NK-92 treated with Interleukin-12 subunit alpha and Interleukin-12 subunit beta, amount 100 ng/mL, for 24 hours (cell line): ENCODE measurements around the gene TUBB2B.

Experiments used
- DNase-seq: peaks from one replicate; lab custom pipeline; 2025; lab: John Stamatoyannopoulos, UW

TUBB2B gene

DNA sequence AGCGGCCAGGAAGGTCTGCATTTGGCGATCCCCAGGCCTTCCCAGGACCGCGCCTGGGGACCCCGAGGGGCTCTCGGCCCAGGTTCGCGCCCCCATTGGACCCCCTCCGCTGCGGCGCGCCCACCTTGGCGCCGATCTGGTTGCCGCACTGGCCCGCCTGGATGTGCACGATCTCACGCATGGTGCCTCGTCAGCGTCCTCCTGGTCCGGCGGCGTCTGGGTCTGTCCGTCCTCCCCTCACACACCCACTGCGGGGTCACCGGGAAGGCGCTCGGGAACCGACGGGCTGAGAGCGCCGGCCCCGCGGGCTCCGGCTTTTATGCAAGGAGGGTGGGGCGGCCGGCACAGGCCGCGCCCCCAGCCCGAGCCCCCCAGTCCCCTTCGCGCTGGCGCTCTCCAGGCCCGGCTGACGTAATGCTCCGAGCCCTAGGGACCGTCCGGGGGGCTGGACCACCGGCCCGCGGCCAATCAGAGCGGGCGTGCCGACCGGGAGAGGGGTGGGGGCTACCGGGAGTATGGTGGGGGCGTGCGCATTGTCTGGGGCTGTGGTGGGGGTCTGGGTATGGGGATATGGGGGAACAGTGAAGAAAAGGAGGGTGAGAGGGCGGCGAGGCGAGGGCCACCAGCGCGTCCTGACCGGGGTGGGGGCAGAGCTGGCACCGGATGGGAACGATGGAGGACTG lies at the start of gene TUBB2B:
TUBB2B (minus strand) TSS at position 291 of the 683 bp plus-strand sequence; CDS start at position 181, 110 bp downstream.
- no peak for DNase-seq

DNA sequence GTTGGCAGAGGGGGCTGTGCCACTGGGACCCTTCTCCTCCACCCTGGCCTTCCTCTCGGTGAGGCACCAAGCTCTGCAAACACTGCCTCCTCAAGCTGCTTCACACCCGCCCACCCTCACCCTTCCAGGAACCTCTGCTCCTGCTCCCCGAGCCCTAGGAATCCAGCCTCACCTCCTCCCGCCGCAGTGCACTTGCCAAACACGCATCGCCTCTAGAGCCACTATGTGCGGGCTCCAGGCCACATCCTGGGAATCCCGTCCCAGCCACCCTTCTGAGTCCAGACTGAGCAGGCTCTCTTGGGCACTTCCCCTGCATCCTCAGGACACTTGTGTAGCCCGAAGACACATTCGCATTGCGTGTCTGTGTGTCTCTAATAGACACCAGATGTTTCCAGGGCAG lies 49.8 kb upstream of the TUBB2B start:
- DNase-seq, result no peak

DNA sequence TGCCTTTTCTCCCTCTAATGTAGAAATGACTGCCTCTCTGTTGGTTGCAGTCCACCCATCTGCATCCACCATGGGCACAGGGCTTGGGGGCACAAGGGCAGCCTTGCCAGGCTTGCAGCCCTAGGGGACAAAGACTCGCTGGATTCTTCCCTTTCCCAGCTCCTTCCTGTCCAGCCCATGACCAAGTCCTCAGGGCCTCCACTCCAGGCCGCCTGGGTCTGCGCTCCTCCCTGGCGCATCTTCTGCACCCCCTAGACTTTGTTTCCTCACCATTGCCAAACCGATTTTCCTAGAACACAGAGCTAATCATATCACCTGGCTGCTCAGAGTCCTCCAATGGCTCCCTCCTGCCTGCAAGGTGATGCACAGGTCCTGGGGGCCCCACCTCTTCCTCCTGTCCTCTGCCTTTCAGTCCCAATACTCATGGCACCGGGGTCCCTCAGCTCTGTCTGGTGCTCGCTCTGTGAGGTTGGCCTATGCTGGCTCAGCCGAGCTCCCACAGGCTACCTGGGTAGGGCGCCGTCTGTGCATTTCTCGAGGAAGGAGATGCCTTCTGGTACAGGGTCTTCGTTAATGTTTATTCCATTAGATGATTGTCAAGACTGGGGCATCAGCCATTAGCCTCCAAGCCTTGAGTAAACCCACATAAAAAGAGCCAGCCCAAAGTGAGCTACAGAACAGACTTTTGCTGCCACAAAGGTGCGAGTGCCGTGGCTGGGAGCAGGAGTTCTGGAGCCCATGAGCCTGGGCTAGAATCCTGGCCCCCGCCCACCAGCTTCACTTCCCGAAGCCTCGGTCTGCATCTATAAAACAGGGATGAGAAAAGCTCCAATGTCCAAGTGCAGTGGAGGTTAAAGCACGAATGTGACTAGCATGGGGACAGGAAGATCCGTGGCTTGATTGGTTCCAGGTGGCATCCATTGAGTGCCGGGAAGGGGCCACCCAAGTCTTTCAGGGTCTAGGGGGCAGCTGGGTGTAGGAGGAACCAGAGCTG lies 49.0 kb upstream of the TUBB2B start:
- DNase-seq, result no peak

DNA sequence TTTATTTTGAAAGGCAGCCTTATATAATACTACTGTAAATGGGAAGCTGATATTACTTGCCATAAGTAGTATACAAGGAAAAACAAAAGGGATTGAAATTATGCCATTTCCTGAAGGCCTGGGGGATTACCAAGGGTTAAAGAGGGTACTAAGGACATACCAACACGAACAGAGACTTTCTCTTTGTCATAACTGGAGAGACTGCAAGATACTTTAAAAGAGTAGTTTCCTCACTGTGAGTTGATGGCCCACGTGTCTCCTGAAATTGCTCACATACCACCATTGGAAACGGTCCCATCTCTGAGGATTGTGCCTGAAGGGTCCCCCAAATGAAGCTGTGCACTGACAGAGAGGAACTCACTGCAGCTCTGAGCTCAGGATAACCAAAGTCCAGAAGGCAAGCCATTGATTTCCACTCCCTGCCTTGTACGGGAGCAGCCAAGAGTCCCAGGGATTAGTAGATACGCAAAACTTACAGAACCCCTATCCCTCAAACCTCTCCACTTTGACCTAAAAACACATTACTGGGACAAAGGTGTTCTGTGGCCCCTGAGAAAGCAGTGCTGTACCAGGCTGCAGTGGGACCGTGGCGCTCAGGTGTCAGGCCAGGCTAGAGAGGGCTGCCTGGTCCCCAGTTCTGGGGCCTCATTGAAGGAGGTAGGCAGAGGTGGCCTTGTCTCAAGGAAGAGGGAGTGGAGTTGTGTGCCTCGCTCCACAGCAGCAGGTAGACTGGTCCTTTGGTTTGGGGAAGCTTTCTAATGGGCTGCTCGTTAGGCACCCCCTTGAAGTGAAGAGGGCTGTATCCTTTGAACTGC lies 46.5 kb upstream of the TUBB2B start:
- DNase-seq, result no peak

DNA sequence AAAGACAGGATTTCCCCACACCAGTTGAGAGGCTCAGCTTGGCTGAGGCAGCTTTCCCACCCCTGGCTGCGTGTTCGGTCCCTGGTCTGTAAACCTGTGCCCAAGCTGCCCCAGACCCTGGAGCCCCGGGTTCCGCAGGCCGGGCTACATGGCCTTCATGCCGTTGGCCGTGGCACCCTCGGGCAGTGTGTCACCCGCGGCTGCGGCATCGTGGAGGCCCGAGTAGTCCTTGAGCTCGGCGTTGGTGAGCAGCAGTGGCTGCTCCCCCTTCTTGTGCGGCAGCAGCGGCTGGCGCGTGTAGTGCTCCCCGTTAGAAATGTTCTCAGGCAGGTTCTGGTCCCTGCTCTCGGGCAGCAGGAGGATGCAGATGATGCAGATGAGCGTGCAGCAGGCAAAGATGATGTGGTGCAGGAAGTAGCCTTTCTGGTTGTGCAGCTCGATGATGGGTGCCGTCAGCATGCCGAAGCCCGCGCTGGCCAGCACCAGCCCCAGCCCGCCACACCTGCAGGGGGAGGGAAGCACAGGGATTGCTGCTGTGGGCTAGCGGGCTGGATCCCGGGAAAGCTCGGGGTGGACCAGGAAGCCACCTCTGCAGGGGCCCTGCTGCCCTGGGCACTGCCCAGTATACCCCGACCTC lies 45.6 kb upstream of the TUBB2B start:
- DNase-seq, result no peak

DNA sequence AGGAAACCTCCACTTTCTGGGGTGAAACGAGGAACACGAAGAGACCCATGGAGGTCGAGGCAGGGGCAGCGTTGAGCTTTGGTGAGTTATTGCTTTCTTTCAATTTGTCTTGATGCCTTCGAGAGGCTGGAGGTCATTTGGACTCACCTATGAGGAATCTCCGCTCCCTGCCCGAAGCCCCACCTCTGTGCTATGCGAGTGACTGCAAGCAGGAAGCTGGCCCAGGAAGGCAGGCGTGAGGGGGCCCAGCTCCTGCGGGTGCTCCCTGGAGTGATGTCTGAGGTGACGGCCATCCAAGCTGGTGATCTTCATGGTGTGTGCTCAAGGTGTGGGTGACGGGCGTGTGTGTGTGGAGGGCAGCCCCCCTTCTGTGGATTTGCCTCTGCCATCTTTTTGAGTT lies 44.3 kb upstream of the TUBB2B start:
- no peak for DNase-seq

DNA sequence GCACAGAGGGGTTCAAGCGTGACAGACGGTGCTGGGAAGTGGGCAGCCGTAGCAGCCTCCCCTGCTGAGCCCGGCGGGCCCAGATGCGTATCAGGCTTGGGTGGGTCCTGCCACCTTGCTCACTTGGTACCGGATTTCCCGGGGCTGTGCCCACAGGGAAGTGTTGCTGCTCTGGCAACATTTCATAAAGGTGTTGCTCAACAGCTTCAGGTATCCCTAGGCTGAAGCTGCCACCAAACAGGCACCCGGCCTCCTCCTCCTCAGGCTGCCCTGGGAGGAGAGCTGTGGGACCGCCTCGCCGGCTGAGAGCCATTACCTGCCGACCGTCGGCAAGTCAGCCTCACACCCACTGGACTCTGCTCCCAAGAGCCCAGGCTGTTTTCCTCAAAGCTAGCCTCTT lies 42.8 kb upstream of the TUBB2B start:
- no peak for DNase-seq

DNA sequence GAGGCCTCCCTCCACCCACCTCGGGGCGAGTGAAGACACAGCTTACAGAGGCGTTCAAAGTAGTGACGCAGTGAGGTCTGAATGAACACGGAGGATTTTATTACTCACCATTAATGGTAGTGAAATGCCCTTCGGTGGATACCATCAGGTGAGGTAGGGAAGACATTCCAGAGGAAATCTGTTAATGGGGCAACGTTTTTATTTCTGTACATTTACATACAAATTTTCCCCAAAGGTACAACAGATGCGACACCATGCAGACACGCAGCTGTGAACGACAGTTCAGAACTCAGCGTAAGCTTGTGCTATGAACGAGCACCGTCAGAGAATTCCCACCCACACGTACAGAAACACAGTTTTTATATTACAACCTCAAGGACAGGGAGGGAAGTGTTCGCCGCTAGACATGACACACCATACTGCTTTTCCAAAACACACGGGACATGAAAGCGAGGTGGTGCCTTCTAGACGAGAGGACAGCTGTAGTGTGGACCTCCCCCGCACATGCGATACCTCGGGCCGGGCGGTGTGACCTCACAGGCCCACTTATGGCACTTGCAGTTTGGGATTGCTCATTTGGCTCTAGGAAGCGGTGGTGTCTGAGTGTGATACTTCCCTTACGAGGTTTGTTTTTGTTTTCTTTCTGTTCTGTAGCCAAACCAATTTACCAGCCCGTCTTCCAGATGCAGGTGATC lies 42.0 kb upstream of the TUBB2B start:
- DNase-seq, result no peak

DNA sequence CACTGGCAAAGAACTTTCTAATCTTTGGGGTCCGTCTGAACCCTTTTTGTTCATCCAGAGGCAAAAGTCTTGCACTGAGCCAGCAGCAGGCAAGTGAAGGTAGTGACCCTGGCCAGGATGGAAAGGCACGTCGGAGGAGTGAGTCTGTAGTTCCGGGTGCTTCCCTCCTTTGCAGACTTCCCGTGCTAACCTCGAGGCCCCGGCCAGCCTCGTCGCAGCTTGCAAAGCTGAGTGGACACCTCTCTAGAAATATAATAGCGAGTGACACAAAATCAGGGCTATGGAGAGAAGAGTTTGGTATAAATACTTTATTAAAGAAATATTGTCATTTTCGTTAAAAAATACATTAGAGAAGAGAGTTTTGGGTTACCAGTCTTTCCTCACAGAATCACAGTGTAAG lies 41.2 kb upstream of the TUBB2B start:
- DNase-seq, result no peak

DNA sequence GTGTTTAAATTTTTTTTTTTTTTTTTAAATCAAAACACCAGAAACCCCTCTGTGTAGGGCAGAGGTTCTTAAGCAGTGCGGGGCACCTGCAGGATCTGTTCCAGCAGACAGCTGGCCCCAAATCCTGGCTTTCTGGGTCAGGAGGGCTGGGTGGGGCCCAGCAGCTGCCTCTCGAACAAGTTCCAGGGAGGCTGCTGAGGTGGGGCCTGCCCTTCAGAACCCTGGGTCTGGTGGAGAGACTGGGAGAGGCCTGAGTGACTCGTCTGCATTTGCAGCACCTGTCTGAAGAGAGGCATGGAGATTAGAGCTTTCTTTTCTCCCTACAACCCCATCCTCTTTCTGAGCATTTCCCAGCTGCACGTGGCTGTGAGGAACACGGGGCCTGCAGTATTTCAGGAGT lies 39.7 kb upstream of the TUBB2B start:
- no peak for DNase-seq

DNA sequence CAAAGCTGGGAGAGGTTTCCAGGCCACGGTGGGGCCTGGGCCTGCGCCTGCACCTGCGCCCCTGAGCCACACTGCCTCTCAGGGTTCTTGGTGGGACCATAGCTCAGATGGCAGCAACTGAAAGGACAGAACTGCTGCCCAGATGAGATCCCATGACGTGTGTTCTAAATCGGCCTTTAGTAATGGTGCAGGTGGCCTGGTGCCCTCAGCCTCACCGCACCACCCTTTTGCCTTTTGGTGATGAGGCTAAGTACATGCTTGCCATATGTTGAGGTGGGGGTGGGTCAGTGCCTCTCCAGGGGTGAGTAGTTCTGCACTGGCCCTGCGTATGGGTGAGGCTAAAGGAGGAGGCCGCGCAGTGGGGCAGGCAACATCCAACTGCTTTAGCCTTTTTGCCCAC lies 38.7 kb upstream of the TUBB2B start:
- DNase-seq, result no peak

DNA sequence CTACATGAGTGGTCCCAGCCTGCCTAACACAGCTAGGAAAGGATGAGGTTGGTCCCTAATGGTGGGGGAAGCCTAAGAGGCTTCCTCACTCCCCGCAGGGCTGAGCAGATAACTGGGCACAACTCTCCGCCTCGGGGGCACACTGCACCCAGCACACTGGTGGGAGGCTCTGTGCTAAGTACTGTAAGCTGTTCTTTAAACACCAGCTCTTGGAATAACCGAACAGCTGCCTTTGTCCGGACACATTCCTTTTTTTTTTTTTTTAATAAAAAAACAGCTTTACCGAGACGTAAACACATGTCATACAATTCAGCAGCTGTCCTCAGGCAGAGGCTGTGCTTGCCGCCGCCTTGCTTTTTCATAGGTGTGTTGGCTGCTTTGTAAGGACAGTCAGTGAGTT lies 38.2 kb upstream of the TUBB2B start:
- no peak for DNase-seq

DNA sequence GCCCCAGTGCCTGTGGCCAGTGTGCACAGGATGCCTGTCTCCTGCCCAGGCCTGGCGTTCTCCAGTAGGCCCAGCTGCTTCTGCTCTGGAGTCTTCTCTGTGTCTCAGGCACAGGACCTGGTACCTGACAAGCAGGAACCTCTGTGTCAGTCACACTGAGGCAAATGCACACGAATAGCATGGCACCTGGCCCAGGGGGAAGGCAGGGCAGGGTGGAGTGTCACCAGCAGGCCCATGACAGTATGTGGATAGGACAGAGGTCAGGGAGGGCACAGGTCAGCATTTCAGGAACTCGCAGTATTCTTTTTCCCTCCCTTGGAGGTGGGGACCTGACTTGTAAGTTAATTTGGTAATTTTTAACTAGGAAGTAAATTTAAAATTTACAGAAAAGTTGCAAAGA lies 36.9 kb upstream of the TUBB2B start:
- no peak for DNase-seq

DNA sequence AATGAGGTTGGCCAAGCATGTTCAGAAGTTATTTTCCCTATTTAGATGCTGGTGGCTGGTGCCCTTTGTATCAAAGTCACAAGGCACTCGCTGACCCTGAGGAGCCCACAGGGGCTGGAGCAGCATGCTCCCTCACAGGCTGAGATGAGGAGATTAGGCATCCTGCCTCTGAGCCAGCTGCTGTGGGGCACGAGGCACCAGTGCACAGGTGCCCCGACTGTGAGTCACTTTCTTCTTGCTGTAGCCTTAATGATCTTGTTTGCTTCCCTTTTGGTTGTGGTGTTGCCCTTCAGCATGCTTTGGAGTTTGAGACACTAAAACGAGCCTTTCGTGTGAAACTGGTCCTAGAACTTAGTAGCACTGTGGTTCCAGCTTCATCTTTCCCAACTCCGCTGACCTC lies 35.6 kb upstream of the TUBB2B start:
- DNase-seq, result no peak

DNA sequence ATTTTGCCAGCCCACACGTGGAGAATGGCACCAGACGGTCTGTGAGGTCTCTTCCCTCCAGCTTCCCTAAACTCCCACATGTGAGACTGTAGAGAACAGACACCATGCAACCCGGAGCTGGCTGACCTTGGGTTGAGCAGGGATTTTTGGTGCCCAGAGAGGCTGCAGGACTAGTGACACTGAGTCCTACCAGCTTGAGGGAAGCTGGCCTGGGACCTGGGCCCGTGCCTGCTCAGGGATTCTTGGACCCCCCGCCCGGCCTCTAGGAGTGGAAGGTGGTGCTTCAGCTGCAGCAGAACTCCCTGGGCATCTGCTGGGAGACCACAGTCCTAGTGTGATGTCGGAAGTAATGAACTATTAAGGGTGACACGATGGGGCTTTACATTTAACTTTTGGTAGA lies 34.5 kb upstream of the TUBB2B start:
- no peak for DNase-seq

DNA sequence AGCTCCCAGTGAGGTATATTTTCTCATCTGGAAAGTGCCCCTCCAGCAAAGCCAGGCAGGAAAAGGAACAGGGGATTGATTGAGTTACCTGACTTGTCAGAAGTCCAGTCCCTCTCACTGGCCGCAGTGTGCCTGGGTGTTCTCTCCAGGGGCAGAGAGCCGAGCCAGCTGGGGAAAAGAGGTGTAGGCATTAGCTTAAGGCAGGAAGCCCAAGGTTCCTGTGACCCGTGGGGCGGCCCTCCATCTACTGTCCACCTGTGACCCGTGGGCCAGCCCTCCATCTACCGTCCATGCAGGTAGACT lies 34.0 kb upstream of the TUBB2B start:
- no peak for DNase-seq

DNA sequence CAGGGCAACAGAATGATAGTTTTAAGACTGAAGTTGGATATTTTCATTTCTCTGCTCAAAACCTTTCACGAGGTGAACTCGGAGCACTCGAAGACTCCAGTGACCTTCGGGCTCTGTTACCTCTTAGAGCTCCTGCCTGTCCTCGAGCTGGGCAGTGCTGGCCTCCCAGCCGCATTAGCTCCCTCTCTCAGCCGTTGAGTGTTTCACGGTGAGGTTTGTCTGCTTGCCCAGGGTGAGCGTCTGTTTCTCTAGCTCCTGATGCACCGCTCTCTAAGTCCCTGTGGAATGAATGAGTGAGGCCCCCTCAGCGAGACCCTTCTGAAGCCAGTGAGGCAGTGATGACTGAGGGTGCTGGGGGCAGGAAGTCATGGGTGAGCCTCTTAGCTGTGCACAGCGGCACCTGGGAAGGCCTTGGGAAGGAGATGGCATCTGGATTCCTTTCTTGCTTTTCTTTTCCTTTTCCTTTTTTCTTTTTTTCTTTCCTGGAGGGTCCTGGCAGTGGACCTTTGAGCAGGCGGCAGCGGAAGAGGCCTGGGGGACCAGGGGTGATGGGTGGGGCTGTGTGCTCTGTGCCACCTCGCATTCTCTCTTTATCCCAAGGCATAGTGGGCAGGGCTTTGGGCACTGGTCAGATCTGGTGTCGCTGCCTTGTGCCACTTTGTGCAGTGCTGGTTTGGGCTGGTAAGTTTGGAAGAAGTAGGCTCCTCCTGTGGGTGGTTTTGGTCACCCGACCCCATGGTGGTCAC lies 33.5 kb upstream of the TUBB2B start:
- DNase-seq, result no peak

DNA sequence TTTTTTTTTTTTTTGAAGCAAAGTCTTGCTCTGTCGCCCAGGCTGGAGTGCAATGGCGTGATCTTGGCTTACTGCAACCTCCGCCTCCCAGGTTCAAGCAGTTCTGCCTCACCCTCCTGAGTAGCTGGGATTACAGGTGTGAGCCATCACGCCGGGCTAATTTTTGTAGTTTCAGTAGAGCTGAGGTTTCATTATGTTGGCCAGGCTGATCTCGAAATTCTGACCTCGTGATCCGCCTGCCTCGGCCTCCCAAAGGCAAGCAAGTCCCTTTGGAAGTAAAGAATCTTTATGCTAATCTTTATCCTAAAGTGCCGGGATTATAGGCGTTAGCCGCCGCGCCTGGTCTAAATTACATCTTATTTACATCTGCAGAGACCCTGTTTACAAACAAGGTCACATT lies 32.8 kb upstream of the TUBB2B start:
- no peak for DNase-seq

DNA sequence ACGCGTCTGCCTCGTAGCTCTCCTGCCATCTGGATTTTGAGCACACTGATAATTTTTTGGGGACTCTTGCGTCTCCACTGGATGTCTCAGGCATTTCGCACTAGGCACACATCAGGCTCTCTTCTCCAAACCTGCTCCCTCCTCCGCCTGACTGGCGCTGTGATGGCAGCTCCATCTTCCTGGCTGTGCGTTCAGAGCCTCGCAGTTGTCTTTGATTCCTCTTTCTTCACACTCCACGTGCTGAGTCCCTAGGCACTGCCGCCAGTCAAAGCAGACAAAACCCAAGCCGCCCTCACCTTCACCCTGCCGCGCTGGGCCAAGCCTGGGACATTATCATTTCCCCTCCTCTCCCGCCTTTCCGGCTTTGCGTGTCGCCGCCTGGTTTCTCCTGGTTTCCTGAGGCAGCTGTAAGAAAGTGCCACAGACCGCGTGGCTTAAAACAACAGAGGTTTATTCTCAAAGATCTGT lies 32.1 kb upstream of the TUBB2B start:
- peak; percentile 41 for DNase-seq

DNA sequence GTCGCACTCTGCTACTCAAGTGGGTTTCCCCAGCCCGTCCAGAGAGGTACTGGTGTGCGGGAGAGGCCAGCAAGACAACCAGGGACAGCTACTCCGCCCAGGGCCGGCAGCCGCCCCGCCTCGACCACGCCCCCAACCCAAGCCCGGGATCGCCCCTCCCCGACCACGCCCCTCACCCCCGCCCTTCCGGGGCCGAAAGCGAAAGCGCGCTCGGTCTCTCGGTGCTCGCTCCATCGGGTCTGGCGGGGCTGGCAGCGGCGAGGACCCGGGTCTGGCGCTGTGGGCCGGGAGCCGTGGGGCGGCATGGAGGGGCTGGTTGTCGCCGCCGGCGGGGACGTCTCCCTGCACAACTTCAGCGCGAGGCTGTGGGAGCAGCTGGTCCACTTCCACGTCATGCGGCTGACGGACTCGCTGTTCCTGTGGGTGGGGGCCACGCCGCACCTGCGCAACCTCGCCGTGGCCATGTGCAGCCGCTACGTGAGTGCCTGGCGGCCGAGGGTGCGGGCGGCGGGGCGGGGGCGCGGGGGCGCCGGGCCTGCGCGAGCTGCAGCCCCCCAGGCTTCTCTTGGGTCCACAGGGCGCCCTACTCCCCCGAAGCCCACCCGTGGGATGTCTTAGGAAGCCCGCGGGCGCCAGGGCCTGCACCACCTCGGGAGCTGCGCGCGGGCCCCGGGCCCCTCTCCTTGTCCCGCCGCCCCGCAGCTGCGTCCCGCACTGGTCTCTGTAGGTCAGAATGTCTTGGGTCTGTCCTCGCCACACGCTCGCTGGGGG lies 31.5 kb upstream of the TUBB2B start, which contains the start of gene PSMG4:
PSMG4 (plus strand) TSS at position 228 of the 771 bp plus-strand sequence; CDS start at position 304, 76 bp downstream.
- DNase-seq, result peak; percentile 89
